ENCODE data around the gene CCR2.
"Not testable (repeated sequence)": the region's sequence is repeated elsewhere in the genome, so short reads cannot be mapped to it uniquely, and the experiment has no call there.

CCR2 gene

DNA sequence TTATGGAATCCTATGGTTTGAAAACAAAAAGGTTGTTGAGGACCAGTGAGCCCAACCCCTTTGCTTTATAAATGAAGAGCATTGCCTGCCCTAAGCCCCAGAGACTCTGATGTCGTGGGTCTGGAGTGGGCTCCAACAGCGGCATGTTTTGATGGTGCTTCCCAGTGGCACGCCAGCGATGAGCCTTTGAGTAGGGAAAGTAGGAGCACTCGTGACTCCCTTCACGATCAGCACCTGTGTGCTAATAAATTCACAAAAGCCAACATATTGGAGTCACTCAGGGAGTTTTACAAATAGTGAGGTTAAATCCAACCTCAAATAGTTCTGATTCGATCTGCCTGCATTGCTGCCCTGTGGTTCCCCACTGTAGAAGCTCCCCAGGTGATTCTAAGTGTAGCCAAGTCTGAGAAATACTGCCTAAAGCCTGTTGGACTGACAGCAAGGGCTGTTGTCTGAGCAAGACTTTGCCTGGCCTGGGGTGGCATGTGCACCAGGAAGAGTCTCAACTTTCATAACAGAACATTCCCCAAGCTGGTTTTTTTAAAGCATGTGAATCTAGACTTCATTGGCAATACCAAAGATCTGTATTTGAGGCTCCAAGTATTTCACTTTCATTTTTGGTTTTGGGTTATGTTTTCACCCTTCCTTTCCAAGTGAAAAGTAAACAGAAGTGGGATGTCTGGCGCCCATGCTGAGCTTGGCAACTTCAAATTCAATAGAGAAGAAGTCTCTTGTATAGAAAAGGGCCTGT lies 26.7 kb downstream of the CCR2 start:
- DNase-seq, result no peak

DNA sequence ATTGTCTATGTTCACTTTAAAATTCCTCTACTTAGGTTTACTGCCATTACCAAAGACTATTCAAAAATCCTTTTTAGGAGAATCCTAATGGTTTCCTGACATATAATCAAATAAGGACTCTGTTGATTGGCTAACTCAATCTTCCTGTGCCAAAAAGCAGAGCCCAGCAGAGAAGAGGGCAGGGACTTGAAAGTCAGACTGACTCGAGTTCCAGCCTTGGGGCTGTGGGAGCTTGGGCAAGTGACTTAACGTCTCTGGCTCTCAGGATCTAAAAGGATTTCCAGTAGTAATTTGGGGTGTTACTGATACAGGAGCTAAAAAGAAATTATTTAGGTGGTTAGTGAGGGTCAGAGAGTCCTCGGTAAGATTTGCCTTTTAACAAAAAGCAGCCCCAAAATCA lies 27.7 kb downstream of the CCR2 start:
- no peak for DNase-seq

- DNase-seq, result no peak
Observed at GRCh38 chr3:46383211-46383950, 29.5 kb downstream of the CCR2 start.

- no peak for DNase-seq
Observed at GRCh38 chr3:46383951-46384330, 30.0 kb downstream of the CCR2 start.

DNA sequence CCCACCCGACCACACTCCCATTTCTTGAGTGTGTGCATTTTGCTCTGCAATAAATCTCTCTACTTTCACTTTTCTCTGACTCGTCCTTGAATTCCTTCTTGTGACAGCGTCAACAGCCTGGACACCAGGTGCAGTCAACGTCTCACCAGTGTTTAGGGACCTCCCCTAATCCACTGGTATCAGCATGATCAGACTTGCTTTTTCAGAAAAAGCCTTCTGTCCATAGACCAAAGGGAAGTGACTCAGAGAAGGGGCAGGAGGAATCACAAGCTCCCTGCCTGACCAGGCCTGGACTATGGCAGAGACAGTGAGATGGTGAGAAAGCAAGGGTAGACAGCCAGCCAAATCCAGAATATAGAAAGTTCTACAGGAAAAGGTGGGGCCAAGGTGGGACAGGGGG lies 32.3 kb downstream of the CCR2 start:
- no peak for DNase-seq

DNA sequence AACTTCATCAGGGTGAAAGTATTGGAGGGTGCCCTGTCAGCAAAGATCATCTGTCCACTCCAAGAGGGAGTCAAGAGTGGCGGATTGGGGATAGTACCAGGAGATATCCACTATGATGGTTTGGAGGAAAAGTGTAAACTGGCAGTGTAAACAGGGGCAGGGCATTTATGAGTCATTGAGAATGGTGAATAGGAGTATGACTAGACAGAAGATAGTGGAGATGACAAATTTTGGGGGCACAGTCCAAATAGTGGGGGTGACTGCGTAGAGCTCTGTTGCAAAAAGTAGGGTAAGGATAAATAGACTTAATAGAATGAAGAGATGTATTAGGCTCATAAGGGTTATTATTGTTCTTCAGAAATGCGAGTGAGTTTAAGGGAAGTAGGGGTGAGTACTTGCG lies 34.9 kb downstream of the CCR2 start:
- DNase-seq, result not testable (repeated sequence)

DNA sequence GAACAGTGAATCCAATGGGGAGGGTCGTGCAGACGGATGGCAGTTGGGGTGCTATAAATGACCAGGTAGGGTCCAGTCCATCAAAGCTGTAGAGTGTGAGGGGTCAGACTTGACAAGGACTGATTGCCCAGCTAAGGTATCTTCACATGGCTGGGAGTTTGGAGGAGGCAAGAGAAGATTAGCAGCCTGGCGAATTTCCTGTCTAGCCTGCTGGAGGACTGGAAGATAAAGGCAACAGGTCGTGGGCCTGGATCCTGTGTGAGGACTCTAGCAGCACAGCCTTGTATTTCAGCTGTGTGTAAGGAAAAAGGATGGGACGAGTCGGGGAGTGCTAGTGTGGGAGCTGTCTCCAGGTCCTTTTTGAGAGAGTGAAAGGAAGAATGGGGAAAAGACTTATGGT lies 35.4 kb downstream of the CCR2 start:
- no peak for DNase-seq

DNA sequence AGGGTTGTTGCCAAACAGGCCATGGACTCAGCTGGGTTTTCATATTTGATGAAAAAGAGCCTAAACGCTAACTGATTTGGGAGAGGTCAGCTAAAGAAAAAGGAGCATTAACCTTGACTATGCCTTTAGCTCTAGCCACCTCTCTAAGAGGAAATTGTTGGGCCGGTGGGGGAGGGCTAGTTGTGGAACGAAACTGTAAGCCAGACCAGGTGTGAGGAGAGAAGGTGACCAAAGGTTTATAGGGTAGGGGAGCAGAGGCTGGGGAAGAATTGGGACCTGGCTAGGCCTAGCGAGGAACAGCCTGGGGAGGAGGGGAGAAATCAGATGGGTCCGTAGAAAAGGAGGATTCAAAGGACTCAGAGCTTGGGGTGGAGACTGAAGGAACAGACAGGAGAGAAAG lies 37.6 kb downstream of the CCR2 start:
- not testable (repeated sequence) for DNase-seq

GRCh38 chr3:46393011-46393410 lies 39.1 kb downstream of the CCR2 start:
- DNase-seq, result no peak

DNA sequence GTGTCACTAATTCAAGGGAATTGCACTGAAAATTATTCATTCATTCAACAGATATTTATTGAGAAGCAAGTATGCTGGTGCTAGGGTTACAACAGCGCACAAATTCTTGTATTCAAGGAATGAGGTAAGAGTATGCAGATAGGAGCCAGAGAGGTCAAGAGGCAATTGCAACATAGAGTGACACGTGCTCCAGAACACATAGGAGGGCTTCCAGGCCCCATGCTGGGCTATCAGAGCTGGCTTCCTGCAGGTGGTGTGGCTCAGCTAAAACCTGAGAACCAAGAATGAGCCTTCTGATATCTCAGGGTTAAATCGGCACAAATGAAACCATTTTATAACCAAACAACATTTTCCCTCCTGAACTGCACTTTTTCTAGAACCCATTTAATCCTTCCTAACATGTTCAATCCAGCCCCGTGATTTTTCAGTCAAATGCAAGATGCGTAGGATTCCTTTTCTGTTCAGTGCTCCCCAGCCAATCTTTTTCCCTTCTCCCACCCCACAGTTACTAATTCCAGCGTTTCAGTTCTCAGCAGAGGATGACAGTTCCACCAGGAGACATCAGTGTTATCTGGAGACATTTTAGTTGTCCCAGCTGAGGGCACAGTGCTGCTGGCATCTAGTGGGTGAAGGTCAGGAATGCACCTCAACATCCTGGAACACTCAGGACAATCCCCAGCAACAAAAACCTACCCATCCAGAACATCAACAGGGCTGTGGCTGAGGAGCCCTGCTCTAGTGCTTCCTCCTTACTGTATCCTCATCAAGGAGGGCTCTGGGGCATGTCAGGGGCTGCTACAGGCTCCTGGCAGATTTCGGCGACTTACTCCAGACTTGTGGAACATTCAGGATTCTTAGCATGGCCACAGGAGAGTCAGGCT lies 39.9 kb downstream of the CCR2 start:
- no peak for DNase-seq

DNA sequence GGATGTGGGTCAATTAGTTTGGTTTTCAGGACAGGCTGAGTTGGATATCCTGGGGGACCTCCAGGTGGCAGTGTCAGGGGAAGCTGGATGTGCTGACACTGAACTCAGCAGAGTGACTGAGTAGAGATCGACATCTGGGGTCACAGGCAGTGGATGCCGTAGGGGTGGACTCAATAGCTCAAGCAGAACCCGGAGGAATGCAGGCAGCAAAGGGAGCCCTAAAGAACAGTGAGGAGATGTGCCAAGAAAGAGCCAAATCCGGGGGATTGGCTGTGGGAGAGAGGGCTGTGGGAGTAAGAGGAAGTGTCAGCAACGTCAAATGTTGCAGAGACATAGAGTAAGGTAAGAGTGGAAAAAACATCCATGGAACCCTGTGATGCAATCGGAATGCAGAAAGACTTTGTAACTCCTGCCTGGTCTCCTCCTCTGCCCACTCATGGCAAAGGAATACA lies 41.3 kb downstream of the CCR2 start:
- DNase-seq, result no peak

DNA sequence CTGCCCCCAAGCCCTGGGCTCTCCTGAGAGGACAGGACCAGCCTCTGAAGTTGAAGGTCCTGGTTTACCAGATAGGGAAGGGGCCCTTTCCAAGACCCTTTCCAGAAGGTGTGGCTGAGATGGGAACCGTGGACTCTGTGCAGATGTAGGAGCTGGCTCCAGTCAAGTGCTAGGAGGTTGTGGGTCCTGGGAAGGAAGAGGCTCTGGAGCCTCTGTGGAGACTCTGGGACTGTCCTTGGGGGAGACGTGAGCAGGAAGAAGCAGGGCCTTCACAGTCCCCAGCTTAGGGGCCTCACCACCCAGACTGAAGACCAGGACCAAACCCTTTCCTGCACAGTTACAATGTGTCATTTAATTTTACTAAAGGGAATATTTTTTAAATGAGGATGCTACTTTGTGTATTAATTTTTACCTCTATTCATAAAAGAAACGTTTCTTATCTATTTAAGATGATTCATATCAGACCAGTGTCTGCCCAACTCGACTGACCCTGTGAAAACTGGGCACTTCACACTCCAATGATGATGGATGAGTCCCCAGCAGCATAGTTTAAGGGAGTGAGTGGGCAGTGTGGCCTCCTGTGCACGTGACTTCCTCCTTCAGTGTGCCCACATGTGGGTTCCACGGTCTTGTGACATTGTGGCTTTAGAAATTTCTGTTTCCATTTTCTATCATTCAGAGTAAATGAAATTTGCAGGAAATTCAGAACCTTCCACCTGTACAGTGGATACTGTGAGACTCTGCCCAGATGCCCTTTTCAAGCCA lies 42.0 kb downstream of the CCR2 start:
- DNase-seq, result no peak

DNA sequence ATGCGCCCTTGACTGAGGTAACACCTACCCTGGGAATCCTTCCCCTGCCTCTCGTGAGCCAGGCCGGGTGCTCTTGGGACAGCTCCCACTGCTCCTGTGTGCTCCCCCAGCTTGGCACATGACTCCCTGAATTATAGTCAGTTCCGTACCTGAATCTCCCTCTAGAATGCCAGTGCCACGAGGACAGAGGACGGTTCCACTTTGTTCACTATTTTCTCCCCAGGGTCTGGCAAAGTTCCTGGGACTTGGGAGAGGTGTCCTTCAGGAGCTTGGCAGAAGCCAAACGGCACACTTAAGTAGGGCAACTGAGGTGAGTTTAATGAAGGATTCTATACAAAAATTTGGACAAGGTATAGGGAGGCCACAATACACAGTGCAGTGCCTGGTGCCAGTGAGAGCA lies 43.2 kb downstream of the CCR2 start:
- no peak for DNase-seq

DNA sequence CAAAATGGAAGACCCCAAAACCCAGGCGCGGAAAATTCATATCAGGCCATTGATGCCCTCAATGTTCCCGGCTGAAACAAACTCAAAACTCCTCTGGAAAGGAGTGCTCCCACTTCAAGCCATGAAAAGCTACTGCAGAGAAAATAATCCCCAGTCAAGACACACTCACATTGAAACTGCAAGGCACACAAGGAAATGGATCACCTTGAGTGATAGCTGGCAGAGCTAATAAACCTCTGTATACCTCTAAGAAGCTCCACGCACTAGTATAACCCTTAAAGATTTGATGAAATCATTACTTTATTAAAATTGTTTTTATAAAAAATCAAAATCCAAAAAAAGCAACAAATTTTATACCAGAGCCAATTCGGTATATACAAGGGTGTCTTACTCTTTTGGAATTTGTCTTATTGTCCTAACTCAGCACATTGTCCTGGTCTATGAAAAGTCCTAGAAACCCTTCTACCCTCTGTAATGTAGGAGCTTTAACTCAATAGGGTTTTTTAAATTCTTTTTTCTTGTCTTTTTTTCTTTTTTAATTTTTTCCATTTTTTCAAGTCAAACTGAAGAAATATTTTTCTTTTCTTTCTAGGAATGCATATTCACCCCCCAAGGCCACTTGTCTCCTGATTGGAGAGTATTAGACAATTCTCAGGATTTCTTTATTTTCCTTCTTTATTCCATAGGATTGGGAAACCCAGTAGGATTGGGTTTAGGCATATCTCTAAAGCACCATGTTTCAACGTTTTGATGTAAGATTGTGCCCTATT lies 44.5 kb downstream of the CCR2 start:
- no peak for DNase-seq

- DNase-seq, result no peak
Observed at GRCh38 chr3:46399098-46399497, 45.2 kb downstream of the CCR2 start.

- DNase-seq, result no peak
Observed at GRCh38 chr3:46399557-46399956, 45.6 kb downstream of the CCR2 start.

DNA sequence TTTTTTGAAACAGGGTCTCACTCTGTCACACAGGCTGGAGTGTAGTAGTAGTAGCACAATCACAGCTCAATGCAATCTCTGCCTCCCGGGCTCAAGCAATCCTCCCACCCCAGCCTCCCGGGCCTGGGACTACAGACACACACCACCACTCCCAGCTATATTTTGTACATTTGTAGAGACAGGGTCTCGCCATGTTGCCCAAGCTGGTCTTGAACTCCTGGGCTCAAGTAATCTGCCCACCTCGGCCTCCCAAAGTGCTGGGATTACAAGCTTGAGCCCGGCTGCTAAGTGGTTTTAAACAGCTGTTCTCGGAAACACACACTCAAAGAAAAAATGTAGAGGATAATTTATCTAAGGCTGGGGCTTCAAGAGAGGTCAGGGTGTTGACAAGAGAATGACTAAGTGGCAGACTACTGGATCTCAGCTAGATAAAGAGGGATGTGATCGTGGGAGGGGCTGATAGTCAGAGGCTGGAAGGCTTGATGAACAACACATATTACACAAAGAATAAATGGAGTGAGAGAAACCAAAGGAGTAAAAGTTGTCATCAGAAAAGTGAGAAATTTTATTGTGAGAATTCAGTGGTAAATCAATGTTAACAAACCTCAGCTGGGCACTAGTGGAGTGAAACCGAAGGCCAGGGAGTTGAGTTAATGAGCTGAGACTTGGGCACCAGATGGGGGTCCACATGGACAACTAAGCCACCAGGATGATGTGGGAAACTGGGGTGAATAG lies 46.3 kb downstream of the CCR2 start:
- no peak for DNase-seq

DNA sequence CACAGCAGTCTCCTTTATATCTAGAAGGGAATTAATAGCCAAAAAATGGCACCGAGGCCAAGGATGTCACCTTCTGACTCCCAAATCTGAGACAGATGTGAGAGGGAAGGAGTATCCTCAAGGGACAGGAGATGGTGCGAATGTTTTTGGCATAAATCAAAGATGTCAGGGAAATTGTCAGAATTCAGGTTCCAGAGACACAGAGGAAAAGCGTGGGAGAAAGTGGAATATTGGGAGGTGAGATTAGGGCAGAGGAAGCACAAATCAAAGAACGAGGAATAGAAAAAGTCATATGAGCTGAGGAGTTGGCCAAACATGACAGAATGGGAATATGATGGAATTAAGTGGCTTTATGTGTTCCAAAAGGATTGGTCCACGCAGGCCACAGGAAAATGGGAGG lies 46.9 kb downstream of the CCR2 start:
- no peak for DNase-seq

GRCh38 chr3:46401579-46401978 lies 47.7 kb downstream of the CCR2 start:
- no peak for DNase-seq

- not testable (repeated sequence) for DNase-seq
Observed at GRCh38 chr3:46402902-46403301, 49.0 kb downstream of the CCR2 start.

Measured in midbrain (tissue), 1 donor.